GM23248 (cell line): ENCODE data around the gene QRFP. TPM values are rescaled to one million over a fixed set of nuclear protein-coding genes. Genes with fewer than 3 reads are reported as not detected.
A peak's percentile ranks its signal among the peaks of the same experiment; 100 is the strongest.

Experiments
- DNase-seq: peaks from one replicate; pipeline ENCODE4 v3.0.0-alpha.2; 2015
- H2AFZ ChIP-seq: fragments of 200-600 bp; sonication (generic); 2 replicates; pipeline ENCODE4 v1.6.1; 2016; ENCODE audit warnings: antibody characterized with exemption
- H3F3A ChIP-seq: fragments of 200-600 bp; sonication (generic); 2 replicates; pipeline ENCODE4 v1.6.1; 2016; ENCODE audit warnings: mild to moderate bottlenecking, antibody characterized with exemption, mixed run types; ENCODE audit not compliant: insufficient read depth
- H3K27ac ChIP-seq: fragments of 200-600 bp; sonication (generic); 2 replicates; pipeline ENCODE4 v1.5.1; 2016; ENCODE audit warnings: mild to moderate bottlenecking
- H3K27me3 ChIP-seq: fragments of 200-600 bp; sonication (generic); replicated peaks from 2 replicates; pipeline ENCODE4 v1.6.1; 2016; ENCODE audit warnings: mild to moderate bottlenecking; ENCODE audit not compliant: insufficient read depth
- H3K36me3 ChIP-seq: fragments of 200-600 bp; sonication (generic); 2 replicates; pipeline ENCODE4 v1.6.1; 2016; ENCODE audit warnings: low read depth, mild to moderate bottlenecking
- H3K4me1 ChIP-seq: fragments of 200-600 bp; sonication (generic); 2 replicates; pipeline ENCODE4 v1.6.1; 2016; ENCODE audit warnings: mild to moderate bottlenecking; ENCODE audit not compliant: insufficient read depth
- H3K4me2 ChIP-seq: fragments of 200-600 bp; sonication (generic); one replicate; pipeline ENCODE4 v1.6.1; 2016; ENCODE audit warnings: mild to moderate bottlenecking; ENCODE audit not compliant: unreplicated experiment
- H3K4me3 ChIP-seq: fragments of 200-600 bp; sonication (generic); 2 replicates; pipeline ENCODE4 v1.5.1; 2016; ENCODE audit warnings: mild to moderate bottlenecking
- H3K79me2 ChIP-seq: fragments of 200-600 bp; sonication (generic); 2 replicates; pipeline ENCODE4 v1.6.1; 2016; ENCODE audit warnings: mild to moderate bottlenecking; ENCODE audit not compliant: insufficient read depth
- H3K9ac ChIP-seq: fragments of 200-600 bp; sonication (generic); 2 replicates; pipeline ENCODE4 v1.6.1; 2016; ENCODE audit warnings: mild to moderate bottlenecking
- H3K9me2 ChIP-seq: fragments of 200-600 bp; sonication (generic); 2 replicates; pipeline ENCODE4 v1.6.1; 2016; ENCODE audit warnings: mixed run types, mild to moderate bottlenecking, moderate library complexity; ENCODE audit not compliant: insufficient read depth
- H3K9me3 ChIP-seq: fragments of 200-600 bp; sonication (generic); one replicate; pipeline ENCODE4 v1.6.1; 2017; ENCODE audit warnings: low read depth
- H4K20me1 ChIP-seq: fragments of 200-600 bp; sonication (generic); 2 replicates; pipeline ENCODE4 v1.6.0; 2016; ENCODE audit not compliant: insufficient read depth
- EZH2 ChIP-seq: fragments of 200-600 bp; sonication (generic); IDR thresholded peaks from 2 replicates; pipeline ENCODE4 v1.6.1; 2018; ENCODE audit warnings: antibody characterized with exemption, mild to moderate bottlenecking; ENCODE audit not compliant: insufficient read depth, poor library complexity, severe bottlenecking
- EZH2phosphoT487 ChIP-seq: fragments of 200-600 bp; sonication (generic); IDR thresholded peaks from 2 replicates; pipeline ENCODE4 v1.6.1; 2018; ENCODE audit warnings: antibody characterized with exemption, moderate library complexity, mild to moderate bottlenecking, low read depth; ENCODE audit not compliant: insufficient read depth
- WGBS, 2 experiments: methylation state at CpG; one replicate each; pipeline ENCODE4 v1.1.6; 2015 to 2017; ENCODE audit warnings: low lambda C conversion rate in 2 of 2, low coverage in 1 of 2; ENCODE audit errors: missing lambda C conversion rate in 2 of 2; 5-methylcytosine and 5-hydroxymethylcytosine counted together
- in situ Hi-C: fragments of 300-500 bp; cut with MboI; formaldehyde crosslinking; loops from 2 replicates; pipeline ENCODE4 v1.15.0; 2020
- polyA plus RNA-seq: library from polyadenylated mRNA; unstranded; fragments of >200 nt; fragmentation: Nextera tagmentation; extraction: Ambion mirVana; gene quantifications from 2 replicates; pipeline ENCODE4 v1.2.1, GENCODE V29; 2016
- total RNA-seq: library from RNA; depleted of rRNA; stranded (reverse); fragments of >200 nt; shearing (Covaris generic); gene quantifications from 2 replicates; pipeline ENCODE4 v1.2.3, GENCODE V29; 2014

The QRFP gene
- total and polyA plus RNA-seq, 2 experiments from 2014 or later = 0.18 TPM; not detected in 1

- H3K27ac ChIP-seq = peak overlapping the region; percentile 92
- no peak for DNase-seq
- H3K4me2 ChIP-seq = no peak overlapping the region
- no peak overlapping the region for H3K4me3 ChIP-seq
- peaks cover 67% of the 10 kb centered on the region for H3F3A ChIP-seq
- no peak overlapping the region for H2AFZ ChIP-seq
- in situ Hi-C loops = loop anchor here (5.0 kb wide), 1 partner anchor 155 kb away; no protein-coding TSS in a partner anchor
- no peaks in the 10 kb centered on the region for H3K9me2 ChIP-seq
- H3K9ac ChIP-seq = no peak overlapping the region
- 86 to 89% methylated on average over 23 of the region's 23 CpGs for WGBS, 2 experiments
- peaks cover 92% of the 10 kb centered on the region for H3K79me2 ChIP-seq
- H4K20me1 ChIP-seq = no peaks in the 10 kb centered on the region
- no peak for TF ChIP-seq EZH2phosphoT487
- TF ChIP-seq EZH2 = no peak
- H3K36me3 ChIP-seq = peaks cover 11% of the 10 kb centered on the region; the same call in 1 of the 2 replicates
- peaks cover 56% of the 10 kb centered on the region for H3K4me1 ChIP-seq
- H3K27me3 ChIP-seq = no peaks in the 10 kb centered on the region
- H3K9me3 ChIP-seq = no peaks in the 10 kb centered on the region
Measured at GRCh38 chr9:130862747-130863146, 33.9 kb downstream of the QRFP start.

- in situ Hi-C loops = loop anchor here (5.0 kb wide), 1 partner anchor 155 kb away; no protein-coding TSS in a partner anchor
- Histone ChIP-seq H3K9me3 (no peaks in the 10 kb centered on the region), H3K4me1 (peaks cover 56% of the 10 kb centered on the region), H3K27ac (peak overlapping the region; percentile 92), H3K4me3 (no peak overlapping the region), H2AFZ (no peak overlapping the region), H3K27me3 (no peaks in the 10 kb centered on the region), H3K36me3 (peaks cover 16% of the 10 kb centered on the region; the same call in 1 of the 2 replicates), H3K4me2 (peak overlapping the region; percentile 6), H4K20me1 (no peaks in the 10 kb centered on the region), H3K9me2 (no peaks in the 10 kb centered on the region), H3F3A (peaks cover 67% of the 10 kb centered on the region), H3K9ac (peak overlapping the region; percentile 76; the same call in 1 of the 2 replicates), H3K79me2 (peaks cover 92% of the 10 kb centered on the region)
- 86 to 87% methylated on average over 8 of the region's 8 CpGs for WGBS, 2 experiments
- TF ChIP-seq EZH2 (no peak), EZH2phosphoT487 (no peak)
- DNase-seq = no peak
Measured at GRCh38 chr9:130862217-130862616, 34.4 kb downstream of the QRFP start.

GRCh38 chr9:130861372-130862180, 35.0 kb downstream of the QRFP start:
- 53 to 58% methylated on average over 8 of the region's 8 CpGs for WGBS, 2 experiments
- peak overlapping the region; percentile 32 for H3K4me3 ChIP-seq
- no peak for TF ChIP-seq EZH2
- TF ChIP-seq EZH2phosphoT487 = no peak
- no peak for DNase-seq
- H3K36me3 ChIP-seq = peaks cover 22% of the 10 kb centered on the region
- H3K27ac ChIP-seq = peak overlapping the region; percentile 92
- H3K9me3 ChIP-seq = no peaks in the 10 kb centered on the region
- no peaks in the 10 kb centered on the region for H3K27me3 ChIP-seq
- peaks cover 67% of the 10 kb centered on the region for H3F3A ChIP-seq
- peak overlapping the region; percentile 79 for H3K4me2 ChIP-seq
- in situ Hi-C loops = loop anchor here (5.0 kb wide), 1 partner anchor 154 kb away; no protein-coding TSS in a partner anchor
- H3K9ac ChIP-seq = peak overlapping the region; percentile 76
- H3K4me1 ChIP-seq = peaks cover 53% of the 10 kb centered on the region
- no peaks in the 10 kb centered on the region for H4K20me1 ChIP-seq
- peaks cover 92% of the 10 kb centered on the region for H3K79me2 ChIP-seq
- H3K9me2 ChIP-seq = no peaks in the 10 kb centered on the region
- H2AFZ ChIP-seq = no peak overlapping the region

- Histone ChIP-seq H4K20me1 (no peaks in the 10 kb centered on the region), H3K9ac (peak overlapping the region; percentile 76), H3K4me3 (peak overlapping the region; percentile 42), H3K4me1 (peaks cover 52% of the 10 kb centered on the region), H3K4me2 (peak overlapping the region; percentile 79), H3F3A (peaks cover 62% of the 10 kb centered on the region), H3K9me2 (no peaks in the 10 kb centered on the region), H2AFZ (no peak overlapping the region), H3K79me2 (peaks cover 92% of the 10 kb centered on the region), H3K27me3 (no peaks in the 10 kb centered on the region), H3K9me3 (no peaks in the 10 kb centered on the region), H3K27ac (peak overlapping the region; percentile 92), H3K36me3 (peaks cover 27% of the 10 kb centered on the region)
- no peak for TF ChIP-seq EZH2phosphoT487
- no peak for TF ChIP-seq EZH2
- peak; percentile 99 for DNase-seq
- in situ Hi-C loops = loop anchor here (5.0 kb wide), 1 partner anchor 153 kb away; no protein-coding TSS in a partner anchor
- WGBS, 2 experiments = 7 to 9% methylated on average over 28 of the region's 28 CpGs
Measured at GRCh38 chr9:130860458-130861316, 35.9 kb downstream of the QRFP start.
